Measurements from ENCODE around the gene CYBA.

DNA sequence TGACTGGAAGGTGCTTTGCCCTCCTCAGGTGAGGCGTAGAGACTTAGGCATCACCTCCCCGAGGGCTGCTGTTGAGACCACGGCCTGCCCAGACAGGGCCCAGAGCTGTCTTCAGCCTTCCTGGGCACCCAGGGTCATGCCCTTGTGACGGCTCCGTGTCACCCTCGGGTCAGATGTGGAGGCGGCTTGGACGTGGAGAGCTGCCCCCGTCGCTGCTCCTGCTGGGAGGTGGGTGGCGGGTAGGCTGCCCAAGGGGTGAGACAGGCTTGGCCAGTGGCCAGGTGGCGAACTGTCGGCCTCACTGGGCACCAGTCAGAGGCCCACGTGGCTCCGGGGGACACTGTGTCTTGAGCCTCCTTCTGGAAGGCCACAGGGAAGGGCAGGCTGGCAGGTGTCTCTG lies 44.4 kb upstream of the CYBA start:
- TF ChIP-seq, protein P1, sequence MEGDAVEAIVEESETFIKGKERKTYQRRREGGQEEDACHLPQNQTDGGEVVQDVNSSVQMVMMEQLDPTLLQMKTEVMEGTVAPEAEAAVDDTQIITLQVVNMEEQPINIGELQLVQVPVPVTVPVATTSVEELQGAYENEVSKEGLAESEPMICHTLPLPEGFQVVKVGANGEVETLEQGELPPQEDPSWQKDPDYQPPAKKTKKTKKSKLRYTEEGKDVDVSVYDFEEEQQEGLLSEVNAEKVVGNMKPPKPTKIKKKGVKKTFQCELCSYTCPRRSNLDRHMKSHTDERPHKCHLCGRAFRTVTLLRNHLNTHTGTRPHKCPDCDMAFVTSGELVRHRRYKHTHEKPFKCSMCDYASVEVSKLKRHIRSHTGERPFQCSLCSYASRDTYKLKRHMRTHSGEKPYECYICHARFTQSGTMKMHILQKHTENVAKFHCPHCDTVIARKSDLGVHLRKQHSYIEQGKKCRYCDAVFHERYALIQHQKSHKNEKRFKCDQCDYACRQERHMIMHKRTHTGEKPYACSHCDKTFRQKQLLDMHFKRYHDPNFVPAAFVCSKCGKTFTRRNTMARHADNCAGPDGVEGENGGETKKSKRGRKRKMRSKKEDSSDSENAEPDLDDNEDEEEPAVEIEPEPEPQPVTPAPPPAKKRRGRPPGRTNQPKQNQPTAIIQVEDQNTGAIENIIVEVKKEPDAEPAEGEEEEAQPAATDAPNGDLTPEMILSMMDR (conservative IDR thresholded peaks at IDR 0.05): no peak
- no peak for TF ChIP-seq ZFX (IDR thresholded peaks at IDR 0.05)

Measured in C4-2B (cell line).